Measurements from ENCODE around the gene NEDD4L. TPM values are rescaled to one million over a fixed set of nuclear protein-coding genes. Genes with fewer than 3 reads are reported as not detected.

Gene NEDD4L
- total RNA-seq, 4 donors from 2014 or later, result 32.5 to 65.6 (median 43.4) TPM

- TF ChIP-seq, protein P1, sequence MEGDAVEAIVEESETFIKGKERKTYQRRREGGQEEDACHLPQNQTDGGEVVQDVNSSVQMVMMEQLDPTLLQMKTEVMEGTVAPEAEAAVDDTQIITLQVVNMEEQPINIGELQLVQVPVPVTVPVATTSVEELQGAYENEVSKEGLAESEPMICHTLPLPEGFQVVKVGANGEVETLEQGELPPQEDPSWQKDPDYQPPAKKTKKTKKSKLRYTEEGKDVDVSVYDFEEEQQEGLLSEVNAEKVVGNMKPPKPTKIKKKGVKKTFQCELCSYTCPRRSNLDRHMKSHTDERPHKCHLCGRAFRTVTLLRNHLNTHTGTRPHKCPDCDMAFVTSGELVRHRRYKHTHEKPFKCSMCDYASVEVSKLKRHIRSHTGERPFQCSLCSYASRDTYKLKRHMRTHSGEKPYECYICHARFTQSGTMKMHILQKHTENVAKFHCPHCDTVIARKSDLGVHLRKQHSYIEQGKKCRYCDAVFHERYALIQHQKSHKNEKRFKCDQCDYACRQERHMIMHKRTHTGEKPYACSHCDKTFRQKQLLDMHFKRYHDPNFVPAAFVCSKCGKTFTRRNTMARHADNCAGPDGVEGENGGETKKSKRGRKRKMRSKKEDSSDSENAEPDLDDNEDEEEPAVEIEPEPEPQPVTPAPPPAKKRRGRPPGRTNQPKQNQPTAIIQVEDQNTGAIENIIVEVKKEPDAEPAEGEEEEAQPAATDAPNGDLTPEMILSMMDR (IDR thresholded peaks at IDR 0.05; ENCODE audit: low read depth), result no peak
Measured at GRCh38 chr18:58194028-58194427, 150.0 kb downstream of the NEDD4L start.

DNA sequence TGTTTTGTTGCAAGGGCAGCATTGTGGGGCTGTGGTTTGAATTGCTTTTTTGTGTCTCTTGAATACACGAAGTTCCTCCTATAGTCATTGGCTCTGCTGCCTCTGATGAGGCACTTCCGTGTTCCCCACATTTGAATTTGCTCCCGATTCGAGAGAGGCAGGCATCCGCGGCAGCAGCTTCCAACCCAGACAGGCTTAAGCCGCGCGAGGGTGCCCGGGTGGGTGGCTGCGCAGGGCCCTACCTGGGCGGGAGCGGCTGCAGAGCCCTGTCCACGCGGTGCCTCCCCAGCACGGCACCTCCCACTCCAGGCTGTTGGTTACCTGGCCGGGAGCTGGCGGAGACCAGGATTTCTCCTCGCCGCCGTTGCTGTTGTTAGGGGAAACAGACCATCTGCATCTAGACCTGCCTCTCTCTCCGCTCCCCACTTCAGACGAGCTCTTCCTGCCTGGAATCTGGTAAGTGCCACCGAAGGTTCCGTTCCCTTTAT, 151.3 kb downstream of the NEDD4L start:
- TF ChIP-seq, protein P1 (IDR thresholded peaks at IDR 0.05; ENCODE audit: low read depth), result no peak

- TF ChIP-seq, protein P1 (IDR thresholded peaks at IDR 0.05; ENCODE audit: low read depth), result no peak
Measured at GRCh38 chr18:58196164-58196563, 152.1 kb downstream of the NEDD4L start.

DNA sequence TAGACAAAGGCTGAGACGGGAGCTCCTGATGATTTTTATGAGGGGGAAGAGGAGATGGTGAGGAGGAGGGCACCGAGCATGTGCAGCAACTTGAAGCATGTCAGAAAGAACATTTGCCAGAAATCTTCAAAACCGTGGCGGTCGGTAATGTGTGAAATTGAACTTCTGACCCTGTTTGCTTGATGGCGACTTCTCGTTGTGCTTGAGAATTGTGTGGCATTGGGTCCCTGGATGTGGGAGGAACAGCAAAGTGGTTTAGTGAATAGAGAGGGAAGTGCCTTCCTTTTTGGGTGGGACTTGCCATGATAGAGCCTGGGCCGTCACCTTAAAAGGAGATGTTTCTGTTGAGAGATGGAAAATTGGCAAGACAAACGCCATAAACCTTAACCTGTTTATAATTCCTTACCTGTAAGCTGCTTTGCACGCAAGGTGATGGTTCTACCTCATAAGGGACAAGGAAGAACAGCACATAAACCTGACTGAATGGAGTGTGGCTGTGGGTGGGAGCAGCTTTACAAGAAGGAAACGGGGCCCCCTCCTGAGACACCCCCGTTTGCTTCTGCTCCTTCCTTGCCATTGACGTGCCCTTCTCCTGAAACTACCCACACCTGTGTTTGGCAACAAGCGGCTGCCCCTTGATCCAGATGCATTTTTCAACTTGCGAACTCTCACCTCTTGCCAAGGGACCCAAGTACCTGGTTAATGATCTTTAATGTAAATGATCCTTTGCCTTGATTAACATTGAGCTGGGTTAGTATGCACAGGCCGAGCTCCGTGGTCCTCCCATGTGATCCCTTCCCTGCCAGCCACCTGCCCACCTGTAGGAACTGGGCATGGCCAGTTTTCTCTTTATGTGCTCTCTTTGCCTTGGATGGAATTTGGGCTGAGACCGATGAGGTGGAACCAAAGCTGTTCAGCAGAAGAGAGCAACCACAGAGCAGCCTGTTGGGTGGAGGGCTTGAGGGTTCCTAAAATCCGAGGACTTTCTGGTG, 153.2 kb downstream of the NEDD4L start:
- TF ChIP-seq, protein P1 (IDR thresholded peaks at IDR 0.05; ENCODE audit: low read depth), result no peak

GRCh38 chr18:58201268-58201667, 157.2 kb downstream of the NEDD4L start:
- TF ChIP-seq, protein P1 (IDR thresholded peaks at IDR 0.05; ENCODE audit: low read depth), result no peak

DNA sequence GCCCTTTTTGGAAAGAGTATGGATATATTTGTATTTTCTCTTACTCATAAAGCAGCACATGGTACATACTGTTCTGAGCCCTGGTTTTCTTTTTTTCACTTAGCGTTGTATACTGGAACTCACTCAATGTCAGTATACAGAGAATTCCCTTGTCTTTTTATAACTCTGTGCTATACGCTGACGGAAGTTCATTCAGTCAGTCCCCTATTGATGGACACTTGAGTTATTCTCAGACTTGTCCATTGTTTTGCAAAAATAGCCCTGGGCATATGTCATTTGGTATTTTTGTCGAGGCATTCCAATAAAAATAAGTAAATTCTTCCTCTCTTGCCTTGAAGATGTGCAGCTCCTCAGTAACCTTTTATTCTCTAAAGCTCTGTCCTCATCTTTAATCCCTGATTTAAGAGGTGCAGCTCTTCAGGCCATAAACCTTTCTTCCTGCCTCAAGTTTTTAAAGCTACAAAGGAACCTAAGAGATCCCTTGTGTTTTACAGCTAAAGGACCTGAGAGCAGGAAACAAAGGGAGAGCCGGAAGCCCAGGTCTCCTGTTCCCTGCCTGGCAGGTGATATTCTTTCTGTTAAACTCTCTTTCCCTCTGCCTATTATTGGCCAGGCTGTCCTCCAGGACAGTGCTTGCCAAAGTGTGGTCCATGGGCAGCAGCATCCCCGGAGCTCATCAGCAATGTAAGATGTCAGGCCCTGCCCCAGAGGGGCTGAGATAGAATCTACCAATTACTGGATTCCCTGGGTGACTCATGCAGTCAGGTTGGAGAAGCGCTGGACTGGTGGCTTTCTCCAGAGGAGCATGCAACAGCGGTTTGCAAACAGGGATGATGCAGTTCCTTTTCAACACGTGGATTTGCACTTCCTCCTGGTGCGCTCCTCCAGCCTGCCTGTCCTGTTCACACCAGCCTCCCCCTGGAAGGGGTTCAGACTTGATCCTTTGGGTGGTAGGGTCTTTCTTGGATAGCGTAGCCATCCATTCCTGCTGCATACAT, 158.0 kb downstream of the NEDD4L start:
- TF ChIP-seq, protein P1 (IDR thresholded peaks at IDR 0.05; ENCODE audit: low read depth), result no peak
